ENCODE results near the gene IKZF1. TPM values are rescaled to one million over a fixed set of nuclear protein-coding genes. Genes with fewer than 3 reads are reported as not detected.

IKZF1 gene
- total RNA-seq, 1 donor from 2014 or later, result 0.86 TPM

GRCh38 chr7:50370884-50371283 lies 66.4 kb downstream of the IKZF1 start:
- no peak for TF ChIP-seq EZH2 (IDR thresholded peaks at IDR 0.05; ENCODE audit: insufficient read depth, low read length)
- no peak for TF ChIP-seq CTCF (IDR thresholded peaks at IDR 0.05; ENCODE audit: insufficient read depth, low read depth, low read length)
- no peak for DNase-seq (ENCODE audit: low read depth)
- Histone ChIP-seq H4K20me1 (ENCODE audit: insufficient read depth, low read length) (no peaks in the 10 kb centered on the region), H3K4me2 (ENCODE audit: low read length) (no peak overlapping the region), H3K4me1 (ENCODE audit: insufficient read depth, low read length) (no peaks in the 10 kb centered on the region), H3K9me3 (ENCODE audit: insufficient read depth, low read depth, low read length) (no peaks in the 10 kb centered on the region), H2AFZ (ENCODE audit: low read depth, low read length) (no peak overlapping the region), H3K4me3 (ENCODE audit: insufficient read depth, low read depth, low read length) (no peak overlapping the region), H3K27me3 (ENCODE audit: insufficient read depth, low read length) (no peaks in the 10 kb centered on the region), H3K9ac (ENCODE audit: low read length) (no peak overlapping the region), H3K36me3 (ENCODE audit: insufficient read depth, low read length) (no peaks in the 10 kb centered on the region), H3K27ac (ENCODE audit: low read depth, low read length) (no peak overlapping the region), H3K79me2 (ENCODE audit: insufficient read depth, low read length) (no peaks in the 10 kb centered on the region)
- Mint-ChIP-seq H3K27ac (ENCODE audit: unreplicated experiment) (no peak overlapping the region), H3K4me1 (ENCODE audit: low read depth, unreplicated experiment) (no peaks in the 10 kb centered on the region), H3K27me3 (ENCODE audit: low read depth, unreplicated experiment) (peaks cover 2% of the 10 kb centered on the region), H3K4me3 (ENCODE audit: unreplicated experiment) (no peak overlapping the region), H3K9me3 (ENCODE audit: unreplicated experiment) (peaks cover 3% of the 10 kb centered on the region), H3K36me3 (ENCODE audit: low read depth, unreplicated experiment) (no peaks in the 10 kb centered on the region)
- no peak for FAIRE-seq

- no peaks in the 10 kb centered on the region for H3K9me3 ChIP-seq (ENCODE audit: insufficient read depth, low read depth, low read length)
- peaks cover 5% of the 10 kb centered on the region for H3K9me3 Mint-ChIP-seq (ENCODE audit: unreplicated experiment)
- H3K27me3 ChIP-seq (ENCODE audit: insufficient read depth, low read length), result no peaks in the 10 kb centered on the region
- FAIRE-seq (no peak), DNase-seq (ENCODE audit: low read depth) (no peak)
- no peak overlapping the region for H3K4me2 ChIP-seq (ENCODE audit: low read length)
- H3K9ac ChIP-seq (ENCODE audit: low read length), result no peak overlapping the region
- no peaks in the 10 kb centered on the region for H3K4me1 ChIP-seq (ENCODE audit: insufficient read depth, low read length)
- H3K27ac Mint-ChIP-seq (ENCODE audit: unreplicated experiment), result no peak overlapping the region
- H3K4me1 Mint-ChIP-seq (ENCODE audit: low read depth, unreplicated experiment), result no peaks in the 10 kb centered on the region
- no peaks in the 10 kb centered on the region for H3K79me2 ChIP-seq (ENCODE audit: insufficient read depth, low read length)
- peaks cover 2% of the 10 kb centered on the region for H3K27me3 Mint-ChIP-seq (ENCODE audit: low read depth, unreplicated experiment)
- H4K20me1 ChIP-seq (ENCODE audit: insufficient read depth, low read length), result no peaks in the 10 kb centered on the region
- H3K36me3 ChIP-seq (ENCODE audit: insufficient read depth, low read length), result no peaks in the 10 kb centered on the region
- H3K27ac ChIP-seq (ENCODE audit: low read depth, low read length), result no peak overlapping the region
- H3K4me3 Mint-ChIP-seq (ENCODE audit: unreplicated experiment), result no peak overlapping the region
- TF ChIP-seq EZH2 (IDR thresholded peaks at IDR 0.05; ENCODE audit: insufficient read depth, low read length) (no peak), CTCF (IDR thresholded peaks at IDR 0.05; ENCODE audit: insufficient read depth, low read depth, low read length) (no peak)
- no peak overlapping the region for H3K4me3 ChIP-seq (ENCODE audit: insufficient read depth, low read depth, low read length)
- H3K36me3 Mint-ChIP-seq (ENCODE audit: low read depth, unreplicated experiment), result no peaks in the 10 kb centered on the region
- H2AFZ ChIP-seq (ENCODE audit: low read depth, low read length), result no peak overlapping the region
Measured at GRCh38 chr7:50371551-50372021, 67.1 kb downstream of the IKZF1 start.

- no peaks in the 10 kb centered on the region for H3K36me3 ChIP-seq (ENCODE audit: insufficient read depth, low read length)
- H4K20me1 ChIP-seq (ENCODE audit: insufficient read depth, low read length), result no peaks in the 10 kb centered on the region
- H3K79me2 ChIP-seq (ENCODE audit: insufficient read depth, low read length), result no peaks in the 10 kb centered on the region
- no peaks in the 10 kb centered on the region for H3K4me1 ChIP-seq (ENCODE audit: insufficient read depth, low read length)
- no peak overlapping the region for H3K27ac ChIP-seq (ENCODE audit: low read depth, low read length)
- DNase-seq (ENCODE audit: low read depth) (no peak), FAIRE-seq (no peak)
- Mint-ChIP-seq H3K4me1 (ENCODE audit: low read depth, unreplicated experiment) (no peaks in the 10 kb centered on the region), H3K9me3 (ENCODE audit: unreplicated experiment) (peaks cover 7% of the 10 kb centered on the region), H3K4me3 (ENCODE audit: unreplicated experiment) (no peak overlapping the region), H3K27ac (ENCODE audit: unreplicated experiment) (no peak overlapping the region), H3K36me3 (ENCODE audit: low read depth, unreplicated experiment) (no peaks in the 10 kb centered on the region), H3K27me3 (ENCODE audit: low read depth, unreplicated experiment) (peaks cover 2% of the 10 kb centered on the region)
- H3K9ac ChIP-seq (ENCODE audit: low read length), result no peak overlapping the region
- H3K27me3 ChIP-seq (ENCODE audit: insufficient read depth, low read length), result peaks cover 2% of the 10 kb centered on the region
- no peaks in the 10 kb centered on the region for H3K9me3 ChIP-seq (ENCODE audit: insufficient read depth, low read depth, low read length)
- no peak overlapping the region for H2AFZ ChIP-seq (ENCODE audit: low read depth, low read length)
- no peak overlapping the region for H3K4me2 ChIP-seq (ENCODE audit: low read length)
- TF ChIP-seq CTCF (IDR thresholded peaks at IDR 0.05; ENCODE audit: insufficient read depth, low read depth, low read length) (no peak), EZH2 (IDR thresholded peaks at IDR 0.05; ENCODE audit: insufficient read depth, low read length) (no peak)
- no peak overlapping the region for H3K4me3 ChIP-seq (ENCODE audit: insufficient read depth, low read depth, low read length)
Measured at GRCh38 chr7:50372923-50373322, 68.4 kb downstream of the IKZF1 start.
